ENCODE data around the gene ADCK1.

GRCh38 chr14:77864085-77864484, 64.2 kb downstream of the ADCK1 start:
- TF ChIP-seq CTCF (conservative IDR thresholded peaks at IDR 0.05; ENCODE audit: low read depth in 2 of 2) (no peak), POLR2AphosphoS5 (IDR thresholded peaks at IDR 0.05; ENCODE audit: low read depth) (no peak), REST (IDR thresholded peaks at IDR 0.05; ENCODE audit: unreplicated experiment) (no peak), CREB1 (CRISPR knock-in tag; IDR thresholded peaks at IDR 0.05; ENCODE audit: low read depth) (no peak), EZH2 (IDR thresholded peaks at IDR 0.05; ENCODE audit: low read depth, unreplicated experiment) (no peak), ETS1 (IDR thresholded peaks at IDR 0.05) (no peak), EZH2phosphoT487 (IDR thresholded peaks at IDR 0.05; ENCODE audit: unreplicated experiment) (no peak), NANOG (IDR thresholded peaks at IDR 0.05; ENCODE audit: borderline replicate concordance) (no peak), STAT1 (IDR thresholded peaks at IDR 0.05; ENCODE audit: unreplicated experiment) (no peak), ZNF331 (CRISPR knock-in tag; IDR thresholded peaks at IDR 0.05; ENCODE audit: low read depth) (no peak), JUNB (IDR thresholded peaks at IDR 0.05; ENCODE audit: unreplicated experiment) (no peak)
